GM18861 (cell line): Measurements from ENCODE around the gene FOXB1.

Experiments
- ATAC-seq: cut with Tn5 transposase; IDR thresholded peaks from one replicate; pipeline ENCODE4 v1.9.1; 2021; ENCODE audit not compliant: unreplicated experiment

Gene FOXB1

DNA sequence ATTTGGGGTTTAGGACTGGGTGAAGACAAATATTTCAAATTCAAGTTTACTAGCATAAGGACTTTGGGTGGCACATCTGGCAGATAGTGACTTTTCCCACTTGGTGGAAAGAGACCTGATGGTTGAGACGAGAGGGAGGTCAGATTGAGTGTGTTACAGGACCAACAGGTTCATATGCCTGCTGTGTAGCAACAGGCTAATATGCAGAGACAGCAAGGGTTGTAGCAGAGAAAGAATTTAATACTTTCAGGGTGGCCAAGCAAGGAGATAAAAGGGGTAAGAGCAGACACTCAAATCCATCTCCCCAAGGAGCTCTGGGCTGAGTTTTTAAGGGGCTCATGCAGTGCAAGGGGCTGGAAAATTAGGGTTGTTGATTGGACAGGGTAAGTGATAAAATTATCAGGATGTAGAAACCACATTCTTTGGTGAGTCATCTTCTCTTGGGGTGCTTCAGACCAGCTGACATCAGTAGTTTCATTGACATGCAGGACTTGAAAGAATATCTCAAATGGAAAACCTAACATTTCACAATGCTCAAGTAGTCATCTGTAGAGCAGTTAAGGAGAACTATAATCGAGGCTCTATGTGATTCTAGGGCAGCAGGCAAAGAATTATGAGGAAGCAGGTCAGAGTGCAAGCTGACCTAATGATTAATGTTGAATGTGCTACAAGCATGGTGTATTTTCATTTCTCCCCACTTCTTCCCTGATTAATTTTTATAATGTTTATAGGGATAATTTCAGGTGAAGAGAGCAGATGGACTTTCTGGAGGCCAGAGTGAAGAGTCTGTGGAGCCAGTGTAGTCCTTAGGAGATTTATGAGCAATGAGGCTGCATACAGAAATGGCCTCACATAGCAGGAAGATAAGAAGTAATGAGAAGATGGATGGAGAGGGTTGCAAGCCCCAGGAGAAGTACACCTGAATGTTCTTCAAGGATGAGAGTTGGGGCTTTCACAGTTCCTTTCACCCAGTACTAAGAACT is 13.7 kb downstream of the FOXB1 start:
- no peak for ATAC-seq

GRCh38 chr15:60020736-60021135 is 16.6 kb downstream of the FOXB1 start:
- ATAC-seq, result no peak

DNA sequence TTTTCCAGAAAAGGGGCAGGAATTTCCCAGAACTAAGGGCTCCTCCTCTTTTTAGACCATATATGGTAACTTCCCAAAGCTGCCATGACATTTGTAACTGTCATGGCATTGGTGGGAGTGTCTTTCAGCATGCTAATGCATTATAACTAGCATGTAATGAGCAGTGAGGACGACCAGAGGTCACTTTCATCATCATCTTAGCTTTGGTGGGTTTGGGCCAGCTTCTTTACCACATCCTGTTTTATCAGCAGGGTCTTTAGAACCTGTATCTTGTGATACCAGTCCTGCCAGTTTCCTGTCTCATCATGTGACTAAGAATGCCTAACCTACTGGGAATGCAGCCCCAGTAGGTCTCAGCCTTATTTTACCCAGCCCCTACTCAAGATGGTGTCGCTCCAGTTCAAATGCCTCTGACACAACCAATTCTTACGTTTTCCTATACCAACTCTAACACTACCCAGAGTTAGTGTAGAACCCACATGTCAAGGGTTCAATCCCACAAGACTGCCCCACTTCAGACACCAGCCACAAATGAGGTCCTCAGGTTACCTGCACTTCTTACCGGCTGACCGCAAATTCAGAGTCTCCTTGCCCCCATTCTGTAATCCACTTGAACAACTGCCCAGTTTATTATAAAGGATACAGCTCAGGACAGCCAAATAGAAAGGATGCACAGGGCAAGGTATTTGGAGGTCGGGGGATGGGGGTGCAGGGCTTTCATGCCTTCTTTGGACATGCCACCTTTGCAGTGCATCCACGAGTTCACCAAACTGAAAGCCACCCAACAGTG is 17.7 kb downstream of the FOXB1 start:
- no peak for ATAC-seq

GRCh38 chr15:60022379-60022741 is 18.2 kb downstream of the FOXB1 start:
- no peak for ATAC-seq

GRCh38 chr15:60026555-60026954 is 22.4 kb downstream of the FOXB1 start:
- ATAC-seq, result no peak

DNA sequence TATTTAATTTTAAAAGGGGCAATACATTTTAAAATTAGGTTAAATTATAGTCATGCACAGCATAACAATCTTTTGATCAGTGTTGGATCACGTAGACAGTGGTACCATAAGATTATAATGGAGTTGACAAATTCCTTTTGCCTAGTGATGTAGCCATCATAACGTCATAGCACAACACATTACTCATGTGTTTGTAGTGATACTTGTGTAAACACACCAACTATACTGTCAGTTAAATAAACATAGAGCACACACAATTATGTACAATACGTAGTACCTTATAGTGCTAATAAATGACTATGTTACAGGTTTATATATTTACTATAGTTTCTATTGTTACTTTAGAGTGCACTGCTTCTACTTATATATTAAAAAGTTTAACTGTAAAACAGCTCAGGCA is 31.2 kb downstream of the FOXB1 start:
- no peak for ATAC-seq

- ATAC-seq, result no peak
These were observed 35.2 kb downstream of the FOXB1 start for GRCh38 chr15:60039316-60039715.

DNA sequence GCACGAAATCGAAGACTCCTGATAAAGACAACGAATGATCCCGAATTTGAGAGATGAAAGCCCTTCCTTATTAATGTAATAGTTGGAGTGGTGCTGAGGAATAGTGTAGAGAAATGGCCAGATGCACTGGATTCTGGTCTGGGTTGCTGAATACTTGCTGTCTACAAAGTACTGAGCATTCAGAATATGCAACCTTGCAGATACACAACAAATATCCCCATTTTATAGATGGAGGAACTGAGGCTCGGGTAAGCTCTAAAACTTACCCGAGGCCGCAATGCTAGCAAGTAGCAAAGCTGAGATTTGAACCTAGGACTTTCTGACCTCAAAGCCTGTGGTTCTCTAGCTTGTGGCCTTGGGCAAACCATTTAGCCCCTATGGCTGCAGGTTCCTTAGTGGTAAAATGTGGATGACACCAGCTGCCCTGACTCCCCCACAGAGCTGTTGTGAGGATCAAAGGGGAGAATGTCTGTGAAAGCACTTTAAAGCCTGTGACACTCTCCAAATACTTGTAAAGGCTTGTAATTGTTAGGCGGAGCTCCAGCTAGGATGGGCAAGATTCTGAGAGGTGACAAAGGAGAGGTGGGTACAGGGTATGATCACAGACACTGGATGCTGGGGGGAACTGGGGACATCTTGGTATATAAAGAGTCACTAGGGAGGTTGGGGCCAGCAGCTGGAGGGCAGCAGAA is 39.8 kb downstream of the FOXB1 start:
- ATAC-seq, result no peak

DNA sequence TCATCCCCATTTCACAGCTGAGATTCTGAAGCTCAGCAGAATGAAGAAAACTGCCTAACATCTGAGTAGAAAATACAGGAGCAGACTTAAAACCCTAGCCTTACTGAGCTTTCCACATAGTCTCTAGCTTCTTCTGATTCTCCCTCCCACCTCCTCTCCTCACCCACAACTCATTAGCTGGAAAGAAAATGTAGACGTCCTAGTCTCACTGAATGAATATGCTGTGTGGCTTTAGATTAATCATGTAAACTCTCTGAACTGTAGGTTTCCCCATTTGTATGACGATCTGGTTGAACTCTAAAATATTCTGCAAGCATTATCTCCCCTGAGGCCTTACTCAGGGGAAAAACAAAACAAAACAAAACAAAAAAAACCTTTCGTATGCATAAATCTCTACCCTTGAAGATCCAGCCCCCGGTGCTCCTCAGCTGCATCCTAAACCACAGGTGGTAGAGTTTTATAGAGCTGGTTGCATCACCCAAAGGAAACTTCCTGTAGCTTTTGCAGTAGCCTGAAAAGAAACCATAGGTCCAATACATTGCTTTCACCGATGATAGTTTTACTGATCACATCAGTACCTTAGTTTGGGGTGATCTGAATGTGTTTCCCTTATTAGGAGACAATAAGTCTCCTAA is 40.6 kb downstream of the FOXB1 start:
- ATAC-seq, result no peak

- ATAC-seq, result no peak
These were observed 43.6 kb downstream of the FOXB1 start for GRCh38 chr15:60047701-60048100.

GRCh38 chr15:60049948-60050347 is 45.8 kb downstream of the FOXB1 start:
- no peak for ATAC-seq

GRCh38 chr15:60052796-60053195 is 48.7 kb downstream of the FOXB1 start:
- no peak for ATAC-seq

- ATAC-seq, result no peak
These were observed 50.4 kb downstream of the FOXB1 start for GRCh38 chr15:60054472-60054871.
